GM21360 (cell line): ENCODE data around the gene HAPLN3.

Experiments used
- ATAC-seq: cut with Tn5 transposase; IDR thresholded peaks from one replicate; pipeline ENCODE4 v1.9.1; 2021; ENCODE audit warnings: mild to moderate bottlenecking, moderate library complexity; ENCODE audit not compliant: unreplicated experiment

HAPLN3 gene

GRCh38 chr15:88896333-88897033 is 1.1 kb upstream of the HAPLN3 start:
- ATAC-seq = no peak

GRCh38 chr15:88894348-88894818 is 961 bp downstream of the HAPLN3 start:
- no peak for ATAC-seq

- no peak for ATAC-seq
Observed at GRCh38 chr15:88891540-88892254, 3.6 kb downstream of the HAPLN3 start.

GRCh38 chr15:88890495-88890894 is 4.8 kb downstream of the HAPLN3 start:
- ATAC-seq = no peak

GRCh38 chr15:88888719-88889118 is 6.6 kb downstream of the HAPLN3 start:
- ATAC-seq = no peak

- ATAC-seq = no peak
Observed at GRCh38 chr15:88887068-88887580, 8.2 kb downstream of the HAPLN3 start.

GRCh38 chr15:88882785-88883184 is 12.6 kb downstream of the HAPLN3 start:
- no peak for ATAC-seq

- no peak for ATAC-seq
Observed at GRCh38 chr15:88881775-88882174, 13.6 kb downstream of the HAPLN3 start.

GRCh38 chr15:88880944-88881740 is 14.2 kb downstream of the HAPLN3 start:
- ATAC-seq = no peak

- ATAC-seq = peak; percentile 61
Observed at GRCh38 chr15:88878720-88879184, 16.6 kb downstream of the HAPLN3 start.

GRCh38 chr15:88877906-88878305 is 17.4 kb downstream of the HAPLN3 start:
- ATAC-seq = no peak

- no peak for ATAC-seq
Observed at GRCh38 chr15:88877415-88877814, 17.9 kb downstream of the HAPLN3 start.

- ATAC-seq = no peak
Observed at GRCh38 chr15:88876573-88876972, 18.8 kb downstream of the HAPLN3 start.

GRCh38 chr15:88874684-88875083 is 20.7 kb downstream of the HAPLN3 start:
- ATAC-seq = no peak

GRCh38 chr15:88874275-88874674 is 21.1 kb downstream of the HAPLN3 start:
- no peak for ATAC-seq

GRCh38 chr15:88873786-88874185 is 21.6 kb downstream of the HAPLN3 start:
- no peak for ATAC-seq

- no peak for ATAC-seq
Observed at GRCh38 chr15:88872706-88873105, 22.6 kb downstream of the HAPLN3 start.

- no peak for ATAC-seq
Observed at GRCh38 chr15:88872106-88872505, 23.2 kb downstream of the HAPLN3 start.

- ATAC-seq = no peak
Observed at GRCh38 chr15:88871313-88871712, 24.0 kb downstream of the HAPLN3 start.

- no peak for ATAC-seq
Observed at GRCh38 chr15:88866295-88866881, 29.0 kb downstream of the HAPLN3 start.
